Epithelial cell of proximal tubule (primary cell): ENCODE data around the gene TMEM106A. TPM values are rescaled to one million over a fixed set of nuclear protein-coding genes. Genes with fewer than 3 reads are reported as not detected.
"Not testable (repeated sequence)": the region's sequence is repeated elsewhere in the genome, so short reads cannot be mapped to it uniquely, and the experiment has no call there.

Experiments
- DNase-seq: peaks from one replicate; pipeline ENCODE4 v3.0.0-alpha.2; 2011; ENCODE audit warnings: low read depth
- H3K4me3 ChIP-seq: 2 replicates; pipeline ENCODE4 v1.5.1; 2011; ENCODE audit warnings: low read depth, mild to moderate bottlenecking, low read length
- CTCF ChIP-seq: conservative IDR thresholded peaks from 2 replicates; pipeline ENCODE4 v1.5.1; 2012; ENCODE audit warnings: low read depth, mild to moderate bottlenecking, low read length
- total RNA-seq: library from RNA; depleted of rRNA; stranded (reverse); fragments of >200 nt; gene quantifications from 2 replicates; pipeline ENCODE4 v1.2.3, GENCODE V29; 2015

Gene TMEM106A
- total RNA-seq, 1 donor from 2014 or later, result 3.2 TPM

- DNase-seq, result no peak
- TF ChIP-seq CTCF, result no peak
- no peak overlapping the region for H3K4me3 ChIP-seq
Measured at GRCh38 chr17:43175213-43176118, 36.2 kb upstream of the TMEM106A start.

- no peak for DNase-seq
- H3K4me3 ChIP-seq, result no peak overlapping the region
- TF ChIP-seq CTCF, result no peak
Measured at GRCh38 chr17:43176119-43176570, 35.5 kb upstream of the TMEM106A start.

- TF ChIP-seq CTCF, result no peak
- no peak for DNase-seq
- H3K4me3 ChIP-seq, result no peak overlapping the region
Measured at GRCh38 chr17:43183921-43184320, 27.8 kb upstream of the TMEM106A start.

- not testable (repeated sequence) for DNase-seq
Measured at GRCh38 chr17:43186656-43187055, 25.0 kb upstream of the TMEM106A start.

GRCh38 chr17:43193251-43193650 lies 18.4 kb upstream of the TMEM106A start:
- H3K4me3 ChIP-seq, result no peak overlapping the region
- DNase-seq, result no peak
- no peak for TF ChIP-seq CTCF

More at GRCh38 chr17:43186656-43187055, 25.0 kb upstream of the TMEM106A start:
- not testable (repeated sequence) for H3K4me3 ChIP-seq

GRCh38 chr17:43199633-43200032 lies 12.0 kb upstream of the TMEM106A start:
- H3K4me3 ChIP-seq, result no peak overlapping the region
- DNase-seq, result no peak
- TF ChIP-seq CTCF, result no peak

GRCh38 chr17:43200127-43200526 lies 11.5 kb upstream of the TMEM106A start:
- no peak overlapping the region for H3K4me3 ChIP-seq
- DNase-seq, result no peak
- no peak for TF ChIP-seq CTCF

GRCh38 chr17:43203013-43203412 lies 8.7 kb upstream of the TMEM106A start:
- not testable (repeated sequence) for DNase-seq, H3K4me3 ChIP-seq
